HCT116 (cell line): Measurements from ENCODE around the gene GTPBP2. TPM values are rescaled to one million over a fixed set of nuclear protein-coding genes. Genes with fewer than 3 reads are reported as not detected.
"Not testable (repeated sequence)": the region's sequence is repeated elsewhere in the genome, so short reads cannot be mapped to it uniquely, and the experiment has no call there.

Experiments
- ATAC-seq: fragments of 200-7000 bp; cut with Tn5 transposase; 2 replicates; pipeline ENCODE4 v1.9.1; 2020; ENCODE audit warnings: mild to moderate bottlenecking, moderate library complexity
- BruUV-seq: library from RNA; stranded (reverse); fragments of 400-500 nt; replicated peaks from 2 replicates; lab custom pipeline; 2021; lab: Mats Ljungman, UMichigan
- CTCF ChIA-PET: fragments of 300-600 bp; sonication (Branson Sonifier 250); formaldehyde crosslinking; loops from one replicate; lab custom pipeline; 2021; ENCODE audit warnings: antibody characterized with exemption; lab: Charles Lee
- POLR2A ChIA-PET: fragments of 300-600, 350-600 bp; sonication (Branson Sonifier 250); formaldehyde crosslinking; loops from one replicate; lab custom pipeline; 2021; ENCODE audit warnings: antibody characterized with exemption; lab: Charles Lee
- RAD21 ChIA-PET, 2 experiments: fragments of 300-600 bp; sonication (Branson Sonifier 250); formaldehyde crosslinking; loops; one replicate each; lab custom pipeline; 2023; ENCODE audit warnings: low total read pairs in 2 of 2; ENCODE audit not compliant: uncharacterized antibody in 2 of 2, unreplicated experiment in 2 of 2, low non-redundant PET in 1 of 2; lab: Charles Lee
- DNase-seq: peaks from one replicate; pipeline ENCODE4 v3.0.0-alpha.2; 2010; ENCODE audit warnings: low read depth, low spot score
- H2AFZ ChIP-seq: fragments of 200-600 bp; shearing (Covaris generic), sonication (generic); 2 replicates; pipeline ENCODE4 v1.6.1; 2017; ENCODE audit warnings: low read depth, mixed run types, mixed read lengths, antibody characterized with exemption, low read length; ENCODE audit not compliant: poor library complexity, severe bottlenecking
- H3K27ac ChIP-seq: 2 replicates; pipeline ENCODE4 v1.5.1; 2012; ENCODE audit warnings: low read depth, low read length
- H3K27me3 ChIP-seq: fragments of 200-600 bp; sonication (generic); 2 replicates; pipeline ENCODE4 v1.6.1; 2016; ENCODE audit warnings: mixed run types, low read length, mixed read lengths; ENCODE audit not compliant: insufficient read depth
- H3K36me3 ChIP-seq, 2 experiments: fragments of 200-500 bp in 1 of 2; fragments of 200-600 bp in 1 of 2; sonication (Bioruptor generic) in 1 of 2; sonication (generic) in 1 of 2; 2 replicates each; pipeline versions ENCODE4 v1.5.1 to v1.6.1; 2014 to 2016; ENCODE audit warnings: low read length in 2 of 2, inconsistent platforms in 1 of 2, mixed read lengths in 1 of 2, mixed run types in 1 of 2; ENCODE audit not compliant: insufficient read depth in 2 of 2, control insufficient read depth in 1 of 2
- H3K4me1 ChIP-seq, 2 experiments: fragments of 200-600 bp in 1 of 2; sonication (generic) in 1 of 2; 2 replicates each; pipeline versions ENCODE4 v1.5.1 to v1.6.1; 2012 to 2017; ENCODE audit warnings: low read length in 2 of 2, inconsistent platforms in 1 of 2, mild to moderate bottlenecking in 1 of 2, mixed read lengths in 1 of 2, mixed run types in 1 of 2, moderate library complexity in 1 of 2; ENCODE audit not compliant: insufficient read depth in 2 of 2, control insufficient read depth in 1 of 2
- H3K4me2 ChIP-seq: fragments of 200-600 bp; sonication (generic); 2 replicates; pipeline ENCODE4 v1.6.1; 2017; ENCODE audit warnings: mixed run types, low read length, mixed read lengths
- H3K4me3 ChIP-seq, 2 experiments: fragments of 200-600 bp in 1 of 2; sonication (generic) in 1 of 2; replicated peaks in 1 of 2; 2 replicates each; pipeline ENCODE4 v1.5.1; 2011 to 2016; ENCODE audit warnings: low read length in 2 of 2, control low read depth in 1 of 2, low read depth in 1 of 2, mild to moderate bottlenecking in 1 of 2, mixed read lengths in 1 of 2, mixed run types in 1 of 2
- H3K79me2 ChIP-seq: fragments of 200-600 bp; sonication (generic); 2 replicates; pipeline ENCODE4 v1.6.1; 2017; ENCODE audit warnings: mild to moderate bottlenecking, mixed run types, low read length, moderate library complexity, mixed read lengths; ENCODE audit not compliant: insufficient read depth
- H3K9ac ChIP-seq: fragments of 200-600 bp; sonication (generic); 2 replicates; pipeline ENCODE4 v1.6.1; 2016; ENCODE audit warnings: low read length, mixed read lengths
- H3K9me2 ChIP-seq: fragments of 200-600 bp; sonication (generic), shearing (Covaris generic); 2 replicates; pipeline ENCODE4 v1.6.1; 2017; ENCODE audit warnings: mixed run types, mild to moderate bottlenecking, moderate library complexity; ENCODE audit not compliant: insufficient read depth
- H3K9me3 ChIP-seq, 2 experiments: fragments of 200-500 bp in 1 of 2; fragments of 200-600 bp in 1 of 2; sonication (Bioruptor generic) in 1 of 2; sonication (generic) in 1 of 2; 2 replicates each; pipeline ENCODE4 v1.6.1; 2014 to 2017; ENCODE audit warnings: low read length in 2 of 2, mixed read lengths in 2 of 2, inconsistent platforms in 1 of 2, low read depth in 1 of 2, mild to moderate bottlenecking in 1 of 2, mixed run types in 1 of 2, moderate library complexity in 1 of 2; ENCODE audit not compliant: control insufficient read depth in 1 of 2, insufficient read depth in 1 of 2
- H4K20me1 ChIP-seq: fragments of 200-600 bp; sonication (generic), shearing (Covaris generic); 2 replicates; pipeline ENCODE4 v1.6.1; 2017; ENCODE audit warnings: mixed run types, mild to moderate bottlenecking, moderate library complexity; ENCODE audit not compliant: insufficient read depth
- CBX3 ChIP-seq: IDR thresholded peaks from 2 replicates; pipeline ENCODE4 v1.6.1; 2012; ENCODE audit warnings: low read depth
- EGR1 ChIP-seq: IDR thresholded peaks from 2 replicates; pipeline ENCODE4 v1.6.1; 2012; ENCODE audit warnings: low read depth
- ELF1 ChIP-seq: IDR thresholded peaks from 2 replicates; pipeline ENCODE4 v1.6.1; 2012; ENCODE audit warnings: low read depth, borderline replicate concordance
- FOSL1 ChIP-seq: IDR thresholded peaks from 2 replicates; pipeline ENCODE4 v1.6.1; 2012; ENCODE audit warnings: low read depth
- POLR2AphosphoS5 ChIP-seq: IDR thresholded peaks from 2 replicates; pipeline ENCODE4 v1.6.1; 2011; ENCODE audit warnings: mild to moderate bottlenecking, low read depth, low read length, moderate library complexity
- RAD21 ChIP-seq: IDR thresholded peaks from 2 replicates; pipeline ENCODE4 v1.6.1; 2012; ENCODE audit warnings: low read depth, mild to moderate bottlenecking
- SIN3A ChIP-seq: IDR thresholded peaks from 2 replicates; pipeline ENCODE4 v1.6.1; 2012; ENCODE audit warnings: low read depth
- SP1 ChIP-seq: IDR thresholded peaks from 2 replicates; pipeline ENCODE4 v1.6.1; 2012; ENCODE audit warnings: low read depth
- TCF7L2 ChIP-seq: IDR thresholded peaks from 2 replicates; pipeline ENCODE4 v1.7.0; 2011; ENCODE audit warnings: borderline replicate concordance, inconsistent platforms; ENCODE audit not compliant: insufficient read depth, insufficient read length; ENCODE audit errors: extremely low read depth
- intact Hi-C: fragments of 100-400 bp; cut with micrococcal nuclease; formaldehyde crosslinking; loops from 2 replicates; pipeline ENCODE4 v1.10.0; 2022
- total RNA-seq: library from RNA; stranded (reverse); gene quantifications from one replicate; pipeline ENCODE4 v1.2.1, GENCODE V29; 2021; ENCODE audit not compliant: unreplicated experiment
- TF ChIP-seq, protein P1 (sequence below): IDR thresholded peaks from 2 replicates; pipeline ENCODE4 v1.6.1; 2011; ENCODE audit warnings: mild to moderate bottlenecking, low read length, moderate library complexity; ENCODE audit not compliant: insufficient replicate concordance; ENCODE audit errors: extremely low read depth
- TF ChIP-seq, protein P2 (sequence below): IDR thresholded peaks from 2 replicates; pipeline ENCODE4 v1.6.1; 2012; ENCODE audit warnings: low read depth

GTPBP2 gene
- total RNA-seq, 1 experiment from 2014 or later, result 98.0 TPM

GRCh38 chr6:43593938-43594337 lies 35.1 kb downstream of the GTPBP2 start:
- no peak for DNase-seq
- no peaks in the 10 kb centered on the region for H3K9me2 ChIP-seq
- ATAC-seq, result no peak
- H3K27me3 ChIP-seq, result no peaks in the 10 kb centered on the region
- H3K27ac ChIP-seq, result no peak overlapping the region
- no peaks in the 10 kb centered on the region for H3K4me1 ChIP-seq
- ChIA-PET RAD21 (no interaction called here), POLR2A (no interaction called here), CTCF (no interaction called here)
- no peak overlapping the region for H3K4me2 ChIP-seq
- BruUV-seq, result no TSS peak
- no peaks in the 10 kb centered on the region for H3K9me3 ChIP-seq
- no peak overlapping the region for H3K4me3 ChIP-seq
- TF ChIP-seq ELF1, result no peak
- TF ChIP-seq, protein P1, sequence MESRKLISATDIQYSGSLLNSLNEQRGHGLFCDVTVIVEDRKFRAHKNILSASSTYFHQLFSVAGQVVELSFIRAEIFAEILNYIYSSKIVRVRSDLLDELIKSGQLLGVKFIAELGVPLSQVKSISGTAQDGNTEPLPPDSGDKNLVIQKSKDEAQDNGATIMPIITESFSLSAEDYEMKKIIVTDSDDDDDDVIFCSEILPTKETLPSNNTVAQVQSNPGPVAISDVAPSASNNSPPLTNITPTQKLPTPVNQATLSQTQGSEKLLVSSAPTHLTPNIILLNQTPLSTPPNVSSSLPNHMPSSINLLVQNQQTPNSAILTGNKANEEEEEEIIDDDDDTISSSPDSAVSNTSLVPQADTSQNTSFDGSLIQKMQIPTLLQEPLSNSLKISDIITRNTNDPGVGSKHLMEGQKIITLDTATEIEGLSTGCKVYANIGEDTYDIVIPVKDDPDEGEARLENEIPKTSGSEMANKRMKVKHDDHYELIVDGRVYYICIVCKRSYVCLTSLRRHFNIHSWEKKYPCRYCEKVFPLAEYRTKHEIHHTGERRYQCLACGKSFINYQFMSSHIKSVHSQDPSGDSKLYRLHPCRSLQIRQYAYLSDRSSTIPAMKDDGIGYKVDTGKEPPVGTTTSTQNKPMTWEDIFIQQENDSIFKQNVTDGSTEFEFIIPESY, result no peak
- TF ChIP-seq RAD21, result no peak
- TF ChIP-seq, protein P2, sequence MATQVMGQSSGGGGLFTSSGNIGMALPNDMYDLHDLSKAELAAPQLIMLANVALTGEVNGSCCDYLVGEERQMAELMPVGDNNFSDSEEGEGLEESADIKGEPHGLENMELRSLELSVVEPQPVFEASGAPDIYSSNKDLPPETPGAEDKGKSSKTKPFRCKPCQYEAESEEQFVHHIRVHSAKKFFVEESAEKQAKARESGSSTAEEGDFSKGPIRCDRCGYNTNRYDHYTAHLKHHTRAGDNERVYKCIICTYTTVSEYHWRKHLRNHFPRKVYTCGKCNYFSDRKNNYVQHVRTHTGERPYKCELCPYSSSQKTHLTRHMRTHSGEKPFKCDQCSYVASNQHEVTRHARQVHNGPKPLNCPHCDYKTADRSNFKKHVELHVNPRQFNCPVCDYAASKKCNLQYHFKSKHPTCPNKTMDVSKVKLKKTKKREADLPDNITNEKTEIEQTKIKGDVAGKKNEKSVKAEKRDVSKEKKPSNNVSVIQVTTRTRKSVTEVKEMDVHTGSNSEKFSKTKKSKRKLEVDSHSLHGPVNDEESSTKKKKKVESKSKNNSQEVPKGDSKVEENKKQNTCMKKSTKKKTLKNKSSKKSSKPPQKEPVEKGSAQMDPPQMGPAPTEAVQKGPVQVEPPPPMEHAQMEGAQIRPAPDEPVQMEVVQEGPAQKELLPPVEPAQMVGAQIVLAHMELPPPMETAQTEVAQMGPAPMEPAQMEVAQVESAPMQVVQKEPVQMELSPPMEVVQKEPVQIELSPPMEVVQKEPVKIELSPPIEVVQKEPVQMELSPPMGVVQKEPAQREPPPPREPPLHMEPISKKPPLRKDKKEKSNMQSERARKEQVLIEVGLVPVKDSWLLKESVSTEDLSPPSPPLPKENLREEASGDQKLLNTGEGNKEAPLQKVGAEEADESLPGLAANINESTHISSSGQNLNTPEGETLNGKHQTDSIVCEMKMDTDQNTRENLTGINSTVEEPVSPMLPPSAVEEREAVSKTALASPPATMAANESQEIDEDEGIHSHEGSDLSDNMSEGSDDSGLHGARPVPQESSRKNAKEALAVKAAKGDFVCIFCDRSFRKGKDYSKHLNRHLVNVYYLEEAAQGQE, result no peak
- TF ChIP-seq POLR2AphosphoS5, result no peak
- no peak for TF ChIP-seq SIN3A
- TF ChIP-seq TCF7L2, result no peak
- no peak for TF ChIP-seq CBX3
- TF ChIP-seq EGR1, result no peak
- no peak for TF ChIP-seq FOSL1
- no peak for TF ChIP-seq SP1
- peaks cover 14 to 19% of the 10 kb centered on the region in 2 experiments; a peak in 3 of 4 replicates for H3K36me3 ChIP-seq
- H3K79me2 ChIP-seq, result peaks cover 5% of the 10 kb centered on the region; the same call in 1 of the 2 replicates
- no peak overlapping the region for H3K9ac ChIP-seq
- intact Hi-C loops, result no loop called here
- no peaks in the 10 kb centered on the region for H4K20me1 ChIP-seq
- no peak overlapping the region for H2AFZ ChIP-seq

DNA sequence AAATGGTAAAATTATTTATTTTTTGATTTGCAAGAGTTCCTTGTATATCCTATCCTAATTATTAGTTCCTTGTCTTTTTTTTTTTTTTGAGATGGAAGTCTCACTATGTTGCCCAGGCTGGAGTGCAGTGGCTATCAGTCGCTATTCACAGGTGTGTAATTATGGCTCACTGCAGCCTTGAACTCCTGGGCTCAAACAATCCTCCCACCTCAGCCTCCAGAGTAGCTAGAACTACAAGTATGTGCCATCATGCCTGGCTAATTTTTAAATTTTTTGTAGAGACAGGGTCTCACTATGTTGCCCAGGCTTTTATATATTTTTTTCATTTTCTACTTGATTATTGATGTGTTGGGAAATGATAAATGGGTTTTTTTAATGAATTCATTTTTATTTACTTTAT lies 39.5 kb downstream of the GTPBP2 start:
- DNase-seq, H3K27me3 ChIP-seq, H2AFZ ChIP-seq, H4K20me1 ChIP-seq, H3K27ac ChIP-seq, ATAC-seq, CTCF ChIA-PET, H3K79me2 ChIP-seq, H3K9me3 ChIP-seq, H3K4me3 ChIP-seq, H3K9ac ChIP-seq, H3K9me2 ChIP-seq, RAD21 ChIA-PET, intact Hi-C loops, BruUV-seq, H3K4me2 ChIP-seq, H3K4me1 ChIP-seq: not testable (repeated sequence)
- peaks cover 28% of the 10 kb centered on the region in 2 experiments for H3K36me3 ChIP-seq
- POLR2A ChIA-PET, result interaction anchor here (0.6 kb wide), 1 partner anchor 40 kb away, joined by 3 read pairs; the partner anchor contains the start of gene GTPBP2
